Breast epithelium (tissue), 4 donors: ENCODE measurements around the gene PIGX. TPM values are rescaled to one million over a fixed set of nuclear protein-coding genes. Genes with fewer than 3 reads are reported as not detected.
"Not testable (repeated sequence)": the region's sequence is repeated elsewhere in the genome, so short reads cannot be mapped to it uniquely, and the experiment has no call there.

Experiments used
- DNase-seq, 2 donors: peaks; one replicate each; pipeline ENCODE4 v3.0.0-alpha.2; 2019; ENCODE audit warnings: low spot score in 2 of 2
- H3K27ac ChIP-seq, 2 donors: fragments of 200-600 bp; sonication (generic) in 1 of 2; one replicate each; pipeline ENCODE4 v1.5.1; 2016 to 2019; ENCODE audit warnings: mild to moderate bottlenecking in 1 of 2
- H3K27me3 ChIP-seq, 2 donors: fragments of 200-600 bp; sonication (generic) in 1 of 2; one replicate each; pipeline versions ENCODE4 v1.5.1 to v1.6.0; 2017 to 2019; ENCODE audit warnings: control low read depth in 1 of 2, mild to moderate bottlenecking in 1 of 2
- H3K36me3 ChIP-seq: fragments of 200-600 bp; one replicate; pipeline ENCODE4 v1.5.1; 2019
- H3K4me1 ChIP-seq, 2 donors: fragments of 200-600 bp; sonication (generic); one replicate each; pipeline ENCODE4 v1.5.1; 2016 to 2019; ENCODE audit warnings: control low read depth in 1 of 2
- H3K4me3 ChIP-seq, 3 donors: fragments of 200-600 bp; sonication (generic); 1 replicate in 2 of 3; 2 replicates in 1 of 3; pipeline ENCODE4 v1.5.1; 2016 to 2019; ENCODE audit warnings: mild to moderate bottlenecking in 3 of 3, moderate library complexity in 2 of 3
- H3K9me3 ChIP-seq, 2 donors: fragments of 200-600 bp; sonication (generic) in 1 of 2; one replicate each; pipeline ENCODE4 v1.5.1; 2016 to 2019; ENCODE audit warnings: control low read depth in 1 of 2
- POLR2A ChIP-seq: fragments of 450-650 bp; IDR thresholded peaks from one replicate; pipeline ENCODE4 v1.6.1; 2016; ENCODE audit warnings: antibody characterized with exemption, mild to moderate bottlenecking, moderate library complexity
- POLR2AphosphoS5 ChIP-seq, 3 donors: sonication (generic); formaldehyde crosslinking; IDR thresholded peaks; one replicate each; pipeline ENCODE4 v1.6.1; 2017; ENCODE audit warnings: antibody characterized with exemption in 3 of 3
- intact Hi-C: fragments of 100-400 bp; cut with DNase I; formaldehyde crosslinking; loops from one replicate; pipeline ENCODE4 v1.15.1; 2023; ENCODE audit warnings: low total_unique reads
- total RNA-seq, 3 donors: library from RNA; depleted of rRNA; stranded (reverse); fragments of >200 nt; gene quantifications; one replicate each; pipeline ENCODE4 v1.1.0, GENCODE V29; 2016
- TF ChIP-seq, protein P1 (sequence below), 3 donors: fragments of 450-650 bp; IDR thresholded peaks; one replicate each; pipeline ENCODE4 v1.5.1; 2016 to 2017; ENCODE audit warnings: antibody characterized with exemption in 3 of 3, mild to moderate bottlenecking in 3 of 3, moderate library complexity in 3 of 3

PIGX gene
- total RNA-seq, 3 donors from 2014 or later, result 22.5 to 34.4 (median 28.2) TPM

DNA sequence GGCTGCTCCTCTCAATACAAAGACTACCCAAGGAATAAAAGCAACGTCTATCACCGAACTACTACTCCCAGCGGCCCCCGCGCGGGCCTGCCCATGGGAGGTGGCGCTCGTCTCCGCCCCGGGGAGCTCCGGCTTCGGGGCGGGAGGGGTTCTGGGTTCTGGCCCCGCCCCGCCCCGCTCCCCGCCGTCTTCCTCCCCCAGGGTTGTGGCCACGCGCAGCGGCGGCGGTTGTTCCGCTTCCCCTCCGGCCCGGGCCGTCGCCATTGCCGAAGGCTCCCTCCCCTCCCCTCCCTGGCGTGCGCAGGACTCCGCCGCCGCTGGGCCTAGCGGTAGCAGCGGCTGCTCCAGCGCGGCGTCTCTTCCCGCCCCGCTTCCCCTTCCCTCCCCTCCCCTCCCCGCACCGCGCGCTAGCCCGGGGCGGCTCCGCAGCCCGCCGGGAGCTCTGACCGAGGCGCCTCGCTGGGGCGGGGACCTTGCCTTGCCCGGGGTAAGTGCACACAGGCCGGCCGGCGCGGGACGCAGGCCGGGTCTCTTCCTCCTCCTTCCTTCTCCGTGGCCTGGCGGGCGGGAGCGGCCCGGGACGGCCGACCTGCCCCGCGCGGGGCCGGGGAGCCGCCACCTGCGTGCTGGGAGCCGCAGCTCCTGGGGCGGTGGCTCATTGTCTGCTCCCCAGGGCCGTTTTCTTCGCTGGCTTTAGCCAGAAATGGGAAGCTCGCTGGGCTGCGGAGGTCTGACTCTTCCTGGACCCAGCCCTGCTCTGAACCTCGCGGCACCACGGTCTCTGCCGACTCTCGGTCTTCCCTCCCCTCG is 27.7 kb downstream of the PIGX start, which contains the start of gene PAK2:
TSS of gene PAK2 (plus strand) at position 187 of the 810 bp plus-strand sequence. CDS start 42,790 bp downstream, outside the sequence.
- Histone ChIP-seq H3K4me3 (peak within 1 kb of the TSS; percentile 73 to 100 (median 76)), H3K4me1 (no peaks in the 10 kb centered on the region), H3K36me3 (no peaks in the 10 kb centered on the region), H3K9me3 (no peaks in the 10 kb centered on the region), H3K27ac (peak within 1 kb of the TSS; percentile 91 to 99), H3K27me3 (no peaks in the 10 kb centered on the region)
- intact Hi-C loops, result no loop called here
- DNase-seq, result peak; percentile 78 to 79
- TF ChIP-seq, protein P1, sequence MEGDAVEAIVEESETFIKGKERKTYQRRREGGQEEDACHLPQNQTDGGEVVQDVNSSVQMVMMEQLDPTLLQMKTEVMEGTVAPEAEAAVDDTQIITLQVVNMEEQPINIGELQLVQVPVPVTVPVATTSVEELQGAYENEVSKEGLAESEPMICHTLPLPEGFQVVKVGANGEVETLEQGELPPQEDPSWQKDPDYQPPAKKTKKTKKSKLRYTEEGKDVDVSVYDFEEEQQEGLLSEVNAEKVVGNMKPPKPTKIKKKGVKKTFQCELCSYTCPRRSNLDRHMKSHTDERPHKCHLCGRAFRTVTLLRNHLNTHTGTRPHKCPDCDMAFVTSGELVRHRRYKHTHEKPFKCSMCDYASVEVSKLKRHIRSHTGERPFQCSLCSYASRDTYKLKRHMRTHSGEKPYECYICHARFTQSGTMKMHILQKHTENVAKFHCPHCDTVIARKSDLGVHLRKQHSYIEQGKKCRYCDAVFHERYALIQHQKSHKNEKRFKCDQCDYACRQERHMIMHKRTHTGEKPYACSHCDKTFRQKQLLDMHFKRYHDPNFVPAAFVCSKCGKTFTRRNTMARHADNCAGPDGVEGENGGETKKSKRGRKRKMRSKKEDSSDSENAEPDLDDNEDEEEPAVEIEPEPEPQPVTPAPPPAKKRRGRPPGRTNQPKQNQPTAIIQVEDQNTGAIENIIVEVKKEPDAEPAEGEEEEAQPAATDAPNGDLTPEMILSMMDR (IDR thresholded peaks at IDR 0.05), result no peak
- TF ChIP-seq POLR2AphosphoS5 (IDR thresholded peaks at IDR 0.05) (peak; percentile 51 to 67 (median 59)), POLR2A (no peak)

DNA sequence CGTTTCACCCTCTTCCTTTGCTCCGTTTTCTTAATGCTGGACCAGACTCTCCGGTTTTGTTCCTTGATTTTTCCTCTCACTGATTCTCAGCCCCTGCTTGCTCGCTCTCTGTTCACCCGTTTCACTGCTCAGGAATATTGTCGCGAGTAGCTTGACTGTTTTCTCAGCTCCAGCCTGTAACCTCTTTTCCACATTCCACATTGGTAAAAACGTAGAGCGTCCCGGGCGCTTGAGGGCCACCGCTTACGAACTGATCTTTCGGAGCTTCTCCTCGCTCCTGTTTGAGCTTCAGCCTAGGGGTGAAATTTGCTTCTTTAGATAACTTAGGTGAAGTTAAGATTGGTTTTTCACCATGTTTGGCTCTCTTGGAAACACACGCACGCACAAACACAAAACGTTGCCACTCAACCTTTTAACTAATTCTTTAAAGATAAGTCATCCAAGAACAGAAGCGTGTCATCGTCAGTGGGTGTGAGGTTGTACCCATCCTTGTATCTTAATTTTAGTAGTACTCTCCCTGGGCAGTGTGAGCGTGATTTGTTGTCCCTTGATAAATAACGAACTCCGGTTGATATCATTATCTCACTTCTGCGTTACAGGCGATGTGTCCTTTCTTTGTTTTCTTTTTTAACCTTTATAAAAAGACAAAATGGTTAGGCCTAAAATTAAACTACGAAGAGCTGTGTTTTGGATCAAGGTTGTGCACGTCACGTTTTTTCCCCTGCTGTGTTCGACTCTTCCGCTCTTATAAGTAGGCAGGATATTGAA is 28.5 kb downstream of the PIGX start:
- no peaks in the 10 kb centered on the region for H3K9me3 ChIP-seq
- DNase-seq, result no peak
- peak overlapping the region; percentile 73 to 100 (median 76) for H3K4me3 ChIP-seq
- H3K4me1 ChIP-seq, result no peaks in the 10 kb centered on the region
- H3K27ac ChIP-seq, result peak overlapping the region; percentile 91 to 99
- TF ChIP-seq, protein P1 (IDR thresholded peaks at IDR 0.05), result no peak
- no peak for TF ChIP-seq POLR2AphosphoS5 (IDR thresholded peaks at IDR 0.05)
- TF ChIP-seq POLR2A, result no peak
- no peaks in the 10 kb centered on the region for H3K27me3 ChIP-seq
- no peaks in the 10 kb centered on the region for H3K36me3 ChIP-seq
- intact Hi-C loops, result no loop called here

DNA sequence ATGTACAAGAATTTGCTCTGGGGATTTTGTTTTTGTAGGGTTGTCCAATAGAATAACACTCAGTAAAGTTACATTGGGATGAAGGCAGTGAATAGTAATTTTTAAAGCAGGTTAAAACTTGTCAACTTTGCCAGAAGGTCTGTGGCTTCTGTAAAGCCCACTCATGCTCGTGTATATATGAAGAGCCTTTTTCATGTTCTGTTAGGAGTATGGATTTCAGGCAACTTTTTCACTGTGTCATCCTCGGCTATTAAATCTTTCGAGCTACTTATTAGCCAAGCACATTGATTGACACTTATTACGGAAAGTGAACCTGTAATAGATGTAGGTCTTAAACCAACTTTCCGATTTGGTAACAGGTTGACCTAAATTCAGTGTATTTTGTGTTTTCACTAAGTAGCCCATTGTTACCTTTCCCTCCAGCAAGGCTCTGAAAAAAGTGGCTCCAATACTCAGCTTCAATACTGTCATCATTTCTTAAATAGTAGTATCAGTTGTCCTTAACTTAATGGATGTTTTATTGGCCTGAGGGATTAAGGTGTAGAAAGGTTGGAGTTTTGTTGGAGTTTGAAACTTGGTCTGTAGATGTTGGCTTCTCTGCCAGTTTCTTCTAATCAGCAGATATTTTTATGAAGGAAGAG is 29.2 kb downstream of the PIGX start:
- intact Hi-C loops, result no loop called here
- DNase-seq, result no peak
- no peaks in the 10 kb centered on the region for H3K4me1 ChIP-seq
- H3K27me3 ChIP-seq, result no peaks in the 10 kb centered on the region
- peak overlapping the region; percentile 73 to 100 (median 76) for H3K4me3 ChIP-seq
- no peak for TF ChIP-seq POLR2A
- TF ChIP-seq, protein P1 (IDR thresholded peaks at IDR 0.05), result no peak
- TF ChIP-seq POLR2AphosphoS5 (IDR thresholded peaks at IDR 0.05), result no peak
- no peaks in the 10 kb centered on the region for H3K9me3 ChIP-seq
- no peaks in the 10 kb centered on the region for H3K36me3 ChIP-seq
- H3K27ac ChIP-seq, result peak overlapping the region; percentile 91 to 99

DNA sequence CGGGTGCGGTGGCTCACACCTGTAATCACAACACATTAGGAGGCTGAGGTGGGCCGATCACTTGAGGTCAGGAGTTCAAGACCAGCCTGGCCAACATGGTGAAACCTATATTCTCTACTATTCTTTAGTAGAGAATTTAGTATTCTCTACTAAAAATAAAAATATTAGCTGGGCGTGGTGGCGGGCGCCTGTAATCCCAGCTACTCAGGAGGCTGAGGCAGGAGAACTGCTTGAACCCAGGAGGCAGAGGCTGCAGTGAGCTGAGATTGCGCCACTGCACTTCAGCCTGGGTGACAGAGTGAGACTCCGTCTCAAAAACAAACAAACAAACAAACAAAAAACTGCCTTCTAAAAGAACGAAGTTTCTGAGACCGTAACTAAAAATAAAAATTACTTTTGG is 31.4 kb downstream of the PIGX start:
- H3K27me3 ChIP-seq, intact Hi-C loops, H3K4me3 ChIP-seq, H3K9me3 ChIP-seq, H3K4me1 ChIP-seq, H3K36me3 ChIP-seq, H3K27ac ChIP-seq, DNase-seq: not testable (repeated sequence)

DNA sequence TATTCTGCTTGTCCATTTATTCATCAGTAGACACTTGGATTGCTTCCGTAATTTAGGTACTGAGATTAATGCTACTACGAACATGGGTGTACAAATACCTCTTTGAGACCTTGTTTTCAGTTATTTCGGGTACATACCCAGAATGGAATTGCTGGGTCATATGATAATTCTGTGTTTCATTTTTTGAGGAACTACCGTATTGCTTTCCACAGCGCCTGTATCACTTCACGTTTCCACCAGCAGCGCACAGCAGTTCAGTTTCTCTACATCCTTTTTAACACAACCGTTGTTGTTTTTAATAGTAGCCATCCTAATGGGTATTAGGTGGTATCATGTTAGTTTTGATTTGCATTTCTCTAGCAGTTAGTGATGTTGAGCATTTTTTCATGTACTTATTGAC is 36.9 kb downstream of the PIGX start:
- Histone ChIP-seq H3K4me1 (no peaks in the 10 kb centered on the region), H3K4me3 (no peak overlapping the region), H3K9me3 (no peaks in the 10 kb centered on the region), H3K36me3 (no peaks in the 10 kb centered on the region), H3K27ac (no peak overlapping the region), H3K27me3 (no peaks in the 10 kb centered on the region)
- intact Hi-C loops, result no loop called here
- no peak for DNase-seq
- TF ChIP-seq, protein P1 (IDR thresholded peaks at IDR 0.05), result no peak
- TF ChIP-seq POLR2AphosphoS5 (IDR thresholded peaks at IDR 0.05), result no peak
- TF ChIP-seq POLR2A, result no peak
